K562 (cell line): ENCODE measurements around the gene CHAF1A. TPM values are rescaled to one million over a fixed set of nuclear protein-coding genes. Genes with fewer than 3 reads are reported as not detected.

Experiments used
- ATAC-seq: fragments of 200-7000 bp; cut with Tn5 transposase; 3 replicates; pipeline ENCODE4 v1.9.1; 2020; ENCODE audit warnings: moderate library complexity
- BruUV-seq: library from RNA; stranded (reverse); fragments of 400-500 nt; replicated peaks from 2 replicates; lab custom pipeline; 2021; lab: Mats Ljungman, UMichigan
- CTCF ChIA-PET: fragments of 300-600 bp; formaldehyde crosslinking; extraction: SDS; loops from one replicate; lab custom pipeline; 2021; ENCODE audit warnings: low intra/inter-chr PET ratio; lab: Yijun Ruan, JAX
- POLR2A ChIA-PET: fragments of 300-600, 350-650 bp; sonication (Branson Sonifier 250); formaldehyde crosslinking; extraction: SDS; loops from one replicate; lab custom pipeline; 2021; ENCODE audit warnings: antibody characterized with exemption, inconsistent platforms; lab: Yijun Ruan, JAX
- DNase-seq, 4 experiments: peaks; one replicate each; pipeline versions ENCODE4 v3.0.0 to v3.0.0-alpha.2; 2011 to 2018; ENCODE audit warnings: low spot score in 3 of 4, mixed read lengths in 3 of 4; ENCODE audit errors: extremely low read depth in 1 of 4
- FAIRE-seq: peaks from 2 replicates; lab custom pipeline; 2011; peaks lifted over from hg19 to GRCh38; lab: Jason Lieb, UNC
- H2AFZ ChIP-seq: 2 replicates; pipeline ENCODE4 v1.6.0; 2011; ENCODE audit warnings: low read depth, low read length, control low read depth, inconsistent platforms
- H3K27ac ChIP-seq: fragments of 200-600 bp; 3 replicates; pipeline ENCODE4 v1.8.0; 2011; ENCODE audit warnings: low read depth, mild to moderate bottlenecking, control low read depth, inconsistent platforms, low read length, moderate library complexity, mixed read lengths; ENCODE audit errors: extremely low read depth
- H3K27me3 ChIP-seq, 2 experiments: fragments of 300-600 bp in 1 of 2; 2 replicates in 1 of 2; 3 replicates in 1 of 2; pipeline versions ENCODE4 v1.6.0 to v1.8.0; 2011; ENCODE audit warnings: inconsistent platforms in 2 of 2, low read length in 2 of 2, mild to moderate bottlenecking in 1 of 2, mixed read lengths in 1 of 2, moderate library complexity in 1 of 2; ENCODE audit not compliant: control insufficient read depth in 2 of 2, insufficient read depth in 2 of 2
- H3K36me3 ChIP-seq: fragments of 300-600 bp; 3 replicates; pipeline ENCODE4 v1.8.0; 2011; ENCODE audit warnings: mild to moderate bottlenecking, low read length, inconsistent platforms; ENCODE audit not compliant: control insufficient read depth, insufficient read depth
- H3K4me1 ChIP-seq, 2 experiments: fragments of 200-600 bp in 1 of 2; replicated peaks in 1 of 2; 2 replicates in 1 of 2; 3 replicates in 1 of 2; pipeline versions ENCODE4 v1.5.1 to v1.8.0; 2011; ENCODE audit warnings: inconsistent platforms in 2 of 2, low read length in 2 of 2, mild to moderate bottlenecking in 1 of 2, mixed read lengths in 1 of 2, moderate library complexity in 1 of 2; ENCODE audit not compliant: control insufficient read depth in 2 of 2, insufficient read depth in 2 of 2
- H3K4me2 ChIP-seq: 2 replicates; pipeline ENCODE4 v1.6.1; 2011; ENCODE audit warnings: low read length, control low read depth, inconsistent platforms, mixed read lengths; ENCODE audit not compliant: insufficient read depth
- H3K4me3 ChIP-seq: fragments of 200-600 bp; sonication (generic), shearing (Covaris generic); 2 replicates; pipeline ENCODE4 v1.5.1; 2016; ENCODE audit warnings: control low read depth, inconsistent platforms
- H3K79me2 ChIP-seq: fragments of 200-600 bp; 3 replicates; pipeline ENCODE4 v1.8.0; 2011; ENCODE audit warnings: low read length, inconsistent platforms; ENCODE audit not compliant: control insufficient read depth, insufficient read depth
- H3K9ac ChIP-seq, 2 experiments: 2 replicates each; pipeline versions ENCODE4 v1.6.0 to v1.6.1; 2011; ENCODE audit warnings: low read depth in 2 of 2, low read length in 2 of 2, control low read depth in 1 of 2, inconsistent platforms in 1 of 2, mild to moderate bottlenecking in 1 of 2, mixed read lengths in 1 of 2; ENCODE audit not compliant: insufficient read depth in 1 of 2
- H3K9me1 ChIP-seq: one replicate; pipeline ENCODE4 v1.6.0; 2011; ENCODE audit warnings: inconsistent platforms, mild to moderate bottlenecking, low read length, moderate library complexity; ENCODE audit not compliant: control insufficient read depth, insufficient read depth
- H3K9me3 ChIP-seq: replicated peaks from 2 replicates; pipeline ENCODE4 v1.5.1; 2011; ENCODE audit warnings: low read depth, low read length, inconsistent platforms; ENCODE audit not compliant: control insufficient read depth, insufficient read depth
- H4K20me1 ChIP-seq: replicated peaks from 2 replicates; pipeline ENCODE4 v1.6.1; 2011; ENCODE audit warnings: low read length, inconsistent platforms, mixed read lengths; ENCODE audit not compliant: control insufficient read depth, insufficient read depth
- ADNP ChIP-seq: fragments of 200-800 bp; sonication (Bioruptor generic); IDR thresholded peaks from 2 replicates; pipeline ENCODE4 v1.6.1; 2016; ENCODE audit warnings: missing genetic modification characterization, missing compliant biosample characterization
- POLR2G ChIP-seq: fragments of 200-400 bp; formaldehyde crosslinking; IDR thresholded peaks from 2 replicates; pipeline ENCODE4 v1.6.1; 2017; ENCODE audit warnings: low read depth, mild to moderate bottlenecking, antibody characterized with exemption, low read length, moderate library complexity
- SMARCA5 ChIP-seq: fragments of 450-650 bp; IDR thresholded peaks from 2 replicates; pipeline ENCODE4 v1.6.1; 2016
- TOE1 ChIP-seq, 2 experiments: fragments of 450-650 bp in 1 of 2; sonication (generic) in 1 of 2; formaldehyde crosslinking in 1 of 2; IDR thresholded peaks; 2 replicates each; pipeline versions ENCODE4 v1.7.1 to v1.8.0; 2016 to 2022; ENCODE audit warnings: borderline replicate concordance in 2 of 2, mild to moderate bottlenecking in 2 of 2, antibody characterized with exemption in 1 of 2, inconsistent platforms in 1 of 2, low read depth in 1 of 2, missing genetic modification reagents in 1 of 2, moderate library complexity in 1 of 2
- WGBS: fragments of 100-300 bp; shearing (Covaris generic); methylation state at CpG from one replicate; pipeline ENCODE4 v1.1.6; 2016; ENCODE audit warnings: low coverage, mixed read lengths; ENCODE audit not compliant: insufficient coverage; ENCODE audit errors: missing lambda C conversion rate; 5-methylcytosine and 5-hydroxymethylcytosine counted together
- in situ Hi-C: fragments of 300-500 bp; cut with MboI; formaldehyde crosslinking; loops from 4 replicates; pipeline ENCODE4 v1.15.0; 2018; ENCODE audit warnings: inconsistent platforms, mixed read lengths
- intact Hi-C: fragments of 100-400 bp; cut with micrococcal nuclease; formaldehyde crosslinking; loops from 2 replicates; pipeline ENCODE4 v1.14.2; 2022
- polyA plus RNA-seq, 8 experiments: library from polyadenylated mRNA; depleted of rRNA in 4 of 8; stranded (reverse) in 5 of 8; unstranded in 3 of 8; fragments of >200 nt; fragmentation: Nextera tagmentation in 2 of 8; fragmentation: Illumina TruSeq in 1 of 8; extraction: Ambion mirVana in 2 of 8; extraction: Trizol in 1 of 8; gene quantifications; 2 replicates each; pipeline versions ENCODE4 v1.2.1 to v1.2.3, GENCODE V29; 2011 to 2014; ENCODE audit warnings: inconsistent platforms in 1 of 8, missing spikeins in 1 of 8
- total RNA-seq, 7 experiments: library from RNA; depleted of rRNA in 6 of 7; stranded (reverse); fragments of >200 nt in 6 of 7; fragmentation: Illumina TruSeq in 2 of 7; extraction: Trizol in 2 of 7; gene quantifications; 2 replicates each; pipeline versions ENCODE4 v1.2.1 to v1.2.3, GENCODE V29; 2011 to 2021; ENCODE audit warnings: low replicate concordance in 1 of 7
- TF ChIP-seq, protein P1 (sequence below): fragments of 250-450 bp; sonication (Bioruptor Pico); IDR thresholded peaks from 2 replicates; pipeline ENCODE4 v1.8.0; 2022; ENCODE audit warnings: inconsistent platforms

CHAF1A gene
- total and polyA plus RNA-seq, 9 of the 15 experiments (the other 6 are each of a cell fraction or from before 2014, with no cell fraction given) = 1.6 to 86.9 (median 45.2) TPM

DNA sequence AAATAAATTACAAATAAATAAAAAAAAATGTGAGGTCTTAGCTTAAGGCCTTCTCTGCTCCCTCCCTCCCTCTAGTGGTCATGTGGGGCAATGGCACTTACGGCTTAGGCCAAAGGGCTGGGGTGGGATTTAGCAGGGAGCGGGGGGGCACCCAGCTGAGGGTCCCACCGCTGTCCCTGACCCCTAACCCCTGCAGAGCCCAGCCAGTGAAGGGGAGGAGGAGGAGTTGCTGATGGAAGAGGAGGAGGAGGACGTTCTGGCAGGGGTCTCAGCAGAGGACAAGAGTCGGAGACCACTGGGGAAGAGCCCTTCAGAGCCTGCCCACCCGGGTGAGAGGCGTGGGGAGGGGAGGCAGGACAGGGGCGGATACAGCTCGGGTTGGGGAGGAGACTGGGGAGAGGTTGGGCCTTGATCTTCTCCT is 49.7 kb upstream of the CHAF1A start (continued):
- TF ChIP-seq, protein P1, sequence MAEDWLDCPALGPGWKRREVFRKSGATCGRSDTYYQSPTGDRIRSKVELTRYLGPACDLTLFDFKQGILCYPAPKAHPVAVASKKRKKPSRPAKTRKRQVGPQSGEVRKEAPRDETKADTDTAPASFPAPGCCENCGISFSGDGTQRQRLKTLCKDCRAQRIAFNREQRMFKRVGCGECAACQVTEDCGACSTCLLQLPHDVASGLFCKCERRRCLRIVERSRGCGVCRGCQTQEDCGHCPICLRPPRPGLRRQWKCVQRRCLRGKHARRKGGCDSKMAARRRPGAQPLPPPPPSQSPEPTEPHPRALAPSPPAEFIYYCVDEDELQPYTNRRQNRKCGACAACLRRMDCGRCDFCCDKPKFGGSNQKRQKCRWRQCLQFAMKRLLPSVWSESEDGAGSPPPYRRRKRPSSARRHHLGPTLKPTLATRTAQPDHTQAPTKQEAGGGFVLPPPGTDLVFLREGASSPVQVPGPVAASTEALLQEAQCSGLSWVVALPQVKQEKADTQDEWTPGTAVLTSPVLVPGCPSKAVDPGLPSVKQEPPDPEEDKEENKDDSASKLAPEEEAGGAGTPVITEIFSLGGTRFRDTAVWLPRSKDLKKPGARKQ (CRISPR knock-in tag) = no peak
- no peak for TF ChIP-seq SMARCA5

DNA sequence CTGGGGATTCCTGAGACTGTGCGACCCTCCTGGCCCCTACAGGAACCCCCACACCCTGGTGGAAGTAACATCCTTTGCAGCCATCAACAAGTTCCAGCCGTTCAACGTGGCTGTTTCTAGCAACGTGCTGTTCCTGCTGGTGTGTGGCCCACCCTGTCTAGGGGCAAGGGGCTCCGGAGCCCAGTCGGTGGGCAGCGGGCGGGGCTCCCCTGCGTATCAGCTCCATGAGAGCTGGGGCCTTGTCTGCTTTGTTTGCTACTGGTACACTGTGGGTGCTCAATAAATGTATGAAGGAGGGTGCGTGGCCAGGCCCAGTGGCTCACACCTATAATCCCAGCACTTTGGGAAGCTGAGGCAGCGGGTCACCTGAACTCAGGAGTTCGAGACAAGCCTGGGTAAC is 48.2 kb upstream of the CHAF1A start:
- FAIRE-seq (no peak), DNase-seq (no peak), ATAC-seq (no peak)
- ChIA-PET POLR2A (interaction anchor here (1.1 to 1.6 kb wide), 3 partner anchors 11 to 21 kb away, joined by 3 to 5 read pairs (median 5); partner anchors contain the start of gene MPND), CTCF (interaction anchor here (0.6 kb wide), 2 partner anchors 220 to 559 kb away, joined by 4 to 5 read pairs; no protein-coding TSS in a partner anchor)
- 91% methylated on average over 11 of the region's 12 CpGs for WGBS
- H3K9me1 ChIP-seq = no peaks in the 10 kb centered on the region
- H2AFZ ChIP-seq = no peak overlapping the region
- H3K4me2 ChIP-seq = no peak overlapping the region
- intact Hi-C loops (no loop called here), in situ Hi-C loops (no loop called here)
- no peak overlapping the region for H3K9ac ChIP-seq
- H3K27me3 ChIP-seq = no peaks in the 10 kb centered on the region
- H3K27ac ChIP-seq = no peak overlapping the region
- H3K79me2 ChIP-seq = no peaks in the 10 kb centered on the region; the same call in 2 of the 3 replicates
- peaks cover 27% of the 10 kb centered on the region; the same call in 1 of the 3 replicates for H3K36me3 ChIP-seq
- H3K9me3 ChIP-seq = no peaks in the 10 kb centered on the region
- BruUV-seq = no TSS peak
- H3K4me1 ChIP-seq = peaks cover 0 to 41% of the 10 kb centered on the region in 2 experiments; a peak in 2 of 5 replicates
- TF ChIP-seq TOE1 (IDR thresholded peaks at IDR 0.05; ENCODE audit: borderline replicate concordance) (no peak), TOE1 (CRISPR knock-in tag; IDR thresholded peaks at IDR 0.05; ENCODE audit: borderline replicate concordance, low read depth) (no peak), ADNP (tag) (no peak), POLR2G (peak; percentile 45)
- peaks cover 7% of the 10 kb centered on the region; the same call in 1 of the 2 replicates for H4K20me1 ChIP-seq
- no peak overlapping the region for H3K4me3 ChIP-seq
